22Rv1 (cell line): ENCODE data around the gene DAB2.

Experiments used
- H3K27ac ChIP-seq: fragments of 450-650 bp; 2 replicates; pipeline ENCODE4 v1.5.1; 2017
- CTCF ChIP-seq: fragments of 450-650 bp; IDR thresholded peaks from 2 replicates; pipeline ENCODE4 v1.5.1; 2017; ENCODE audit warnings: mild to moderate bottlenecking
- ZFX ChIP-seq: fragments of 450-650 bp; IDR thresholded peaks from 2 replicates; pipeline ENCODE4 v1.6.1; 2017; ENCODE audit warnings: antibody characterized with exemption, borderline replicate concordance

DAB2 gene

DNA sequence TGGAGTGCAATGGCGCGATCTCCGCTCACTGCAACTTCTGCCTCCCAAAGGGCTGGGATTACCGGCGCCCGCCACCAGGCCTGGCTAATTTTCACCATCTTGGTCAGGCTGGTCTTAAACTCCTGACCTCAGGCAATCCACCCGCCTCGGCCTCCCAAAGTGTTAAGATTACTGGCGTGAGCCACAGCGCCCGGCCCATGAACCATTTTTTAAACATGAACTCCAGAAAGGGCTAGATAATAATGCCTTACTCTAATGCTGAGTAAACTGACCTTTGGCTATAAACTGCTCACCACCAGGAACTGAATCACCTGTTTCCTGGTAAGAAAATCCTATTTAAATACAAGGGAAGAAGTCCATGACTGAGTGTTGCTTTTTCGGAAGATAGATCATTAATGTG, 23.2 kb upstream of the DAB2 start:
- no peak for TF ChIP-seq CTCF
- no peak for TF ChIP-seq ZFX
- H3K27ac ChIP-seq, result no peak overlapping the region

GRCh38 chr5:39447059-39447458, 22.3 kb upstream of the DAB2 start:
- no peak overlapping the region for H3K27ac ChIP-seq
- TF ChIP-seq CTCF, result no peak
- TF ChIP-seq ZFX, result no peak

GRCh38 chr5:39446231-39446630, 21.5 kb upstream of the DAB2 start:
- TF ChIP-seq CTCF, result no peak
- no peak for TF ChIP-seq ZFX

GRCh38 chr5:39443911-39444310, 19.1 kb upstream of the DAB2 start:
- no peak overlapping the region for H3K27ac ChIP-seq
- no peak for TF ChIP-seq CTCF
- no peak for TF ChIP-seq ZFX

More at GRCh38 chr5:39446231-39446630, 21.5 kb upstream of the DAB2 start:
- no peak overlapping the region for H3K27ac ChIP-seq

DNA sequence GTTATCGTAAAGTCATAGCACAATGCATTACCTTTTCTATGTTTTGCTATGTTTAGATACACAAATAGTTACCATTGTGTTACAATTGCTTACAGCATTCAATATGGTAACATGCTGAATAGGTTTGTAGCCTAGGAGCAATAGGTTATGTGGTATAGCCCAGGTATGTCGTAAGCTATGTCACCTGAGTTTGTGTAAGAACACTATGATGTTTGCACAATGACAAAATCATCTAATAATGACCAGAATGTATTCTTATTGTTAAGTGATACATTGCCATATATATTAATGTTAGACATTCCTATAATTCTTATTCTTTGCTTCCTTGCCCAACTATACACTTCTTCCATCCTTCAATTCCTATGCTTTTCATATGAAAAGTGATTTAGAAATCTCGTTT, 18.2 kb upstream of the DAB2 start:
- no peak overlapping the region for H3K27ac ChIP-seq
- TF ChIP-seq ZFX (no peak), CTCF (no peak)

GRCh38 chr5:39441838-39442237, 17.1 kb upstream of the DAB2 start:
- TF ChIP-seq CTCF, result no peak
- TF ChIP-seq ZFX, result no peak
- no peak overlapping the region for H3K27ac ChIP-seq

GRCh38 chr5:39440958-39441624, 16.3 kb upstream of the DAB2 start:
- no peak overlapping the region for H3K27ac ChIP-seq
- TF ChIP-seq CTCF, result no peak
- TF ChIP-seq ZFX, result no peak
